Fibroblast of mammary gland (primary cell): ENCODE measurements around the gene ARHGAP29.

Source experiments
- DNase-seq: peaks from one replicate; pipeline ENCODE4 v3.0.0-alpha.2; 2010; ENCODE audit warnings: low read depth
- H3K4me3 ChIP-seq: 2 replicates; pipeline ENCODE4 v1.5.1; 2011; ENCODE audit warnings: low read depth, mild to moderate bottlenecking, low read length, moderate library complexity; ENCODE audit not compliant: control insufficient read depth
- TF ChIP-seq, protein P1 (sequence below): conservative IDR thresholded peaks from 2 replicates; pipeline ENCODE4 v1.5.1; 2011; ENCODE audit warnings: low read depth, low read length, inconsistent platforms; ENCODE audit not compliant: control insufficient read depth, insufficient read depth

Gene ARHGAP29

DNA sequence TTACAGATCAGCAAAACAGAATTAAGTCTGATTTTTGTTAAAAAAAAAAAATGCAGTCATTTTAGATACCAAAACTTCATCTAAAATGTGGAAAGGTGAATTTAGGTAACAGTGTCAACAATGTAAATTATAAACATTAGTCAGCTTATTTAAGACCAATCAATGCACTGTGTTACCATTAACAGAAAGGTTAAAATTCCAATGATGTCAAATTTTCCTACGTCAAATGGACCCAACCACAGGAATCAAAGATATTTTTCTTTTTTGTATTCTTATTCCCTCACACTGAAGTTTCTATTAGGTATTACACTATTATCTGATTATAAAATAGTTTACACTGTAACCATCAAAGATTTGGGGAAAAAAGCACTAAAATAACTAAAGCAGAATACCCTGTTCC is 6.5 kb downstream of the ARHGAP29 start:
- H3K4me3 ChIP-seq: no peak overlapping the region
- TF ChIP-seq, protein P1, sequence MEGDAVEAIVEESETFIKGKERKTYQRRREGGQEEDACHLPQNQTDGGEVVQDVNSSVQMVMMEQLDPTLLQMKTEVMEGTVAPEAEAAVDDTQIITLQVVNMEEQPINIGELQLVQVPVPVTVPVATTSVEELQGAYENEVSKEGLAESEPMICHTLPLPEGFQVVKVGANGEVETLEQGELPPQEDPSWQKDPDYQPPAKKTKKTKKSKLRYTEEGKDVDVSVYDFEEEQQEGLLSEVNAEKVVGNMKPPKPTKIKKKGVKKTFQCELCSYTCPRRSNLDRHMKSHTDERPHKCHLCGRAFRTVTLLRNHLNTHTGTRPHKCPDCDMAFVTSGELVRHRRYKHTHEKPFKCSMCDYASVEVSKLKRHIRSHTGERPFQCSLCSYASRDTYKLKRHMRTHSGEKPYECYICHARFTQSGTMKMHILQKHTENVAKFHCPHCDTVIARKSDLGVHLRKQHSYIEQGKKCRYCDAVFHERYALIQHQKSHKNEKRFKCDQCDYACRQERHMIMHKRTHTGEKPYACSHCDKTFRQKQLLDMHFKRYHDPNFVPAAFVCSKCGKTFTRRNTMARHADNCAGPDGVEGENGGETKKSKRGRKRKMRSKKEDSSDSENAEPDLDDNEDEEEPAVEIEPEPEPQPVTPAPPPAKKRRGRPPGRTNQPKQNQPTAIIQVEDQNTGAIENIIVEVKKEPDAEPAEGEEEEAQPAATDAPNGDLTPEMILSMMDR: no peak
- no peak for DNase-seq

DNA sequence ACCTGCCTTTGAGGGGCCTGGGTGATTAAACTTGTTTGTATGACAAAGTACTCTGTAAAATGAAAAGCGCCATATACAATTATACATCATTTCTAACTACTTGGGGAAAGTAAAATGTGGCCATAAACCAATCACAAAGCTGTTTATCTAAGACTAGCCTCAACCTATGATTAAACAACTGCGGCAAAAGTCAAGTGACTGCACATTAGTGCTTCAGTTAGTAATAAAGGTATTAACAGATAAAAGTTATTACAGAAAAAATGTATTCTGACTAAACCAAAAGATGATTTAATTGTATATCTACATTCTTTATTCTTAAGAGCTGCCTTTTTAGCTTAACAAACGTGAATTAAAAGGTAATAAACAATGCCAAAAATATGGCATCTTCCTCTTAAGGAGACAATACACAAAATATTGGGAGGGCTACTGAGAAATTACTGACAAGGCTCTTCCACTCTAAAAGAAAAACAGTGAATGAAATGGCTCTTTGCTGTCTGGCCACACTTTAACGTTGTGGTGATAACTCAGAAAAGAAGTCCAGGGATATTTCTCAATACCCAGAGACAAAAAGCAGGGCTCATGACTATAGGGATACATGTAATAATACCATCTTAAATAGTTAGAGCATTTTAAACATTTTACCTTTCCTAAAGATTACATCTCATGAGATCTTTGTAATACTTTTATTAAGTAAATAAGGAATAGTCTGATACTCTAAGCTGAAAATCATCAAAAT is 8.6 kb downstream of the ARHGAP29 start:
- no peak overlapping the region for H3K4me3 ChIP-seq
- TF ChIP-seq, protein P1: no peak
- peak; percentile 33 for DNase-seq

DNA sequence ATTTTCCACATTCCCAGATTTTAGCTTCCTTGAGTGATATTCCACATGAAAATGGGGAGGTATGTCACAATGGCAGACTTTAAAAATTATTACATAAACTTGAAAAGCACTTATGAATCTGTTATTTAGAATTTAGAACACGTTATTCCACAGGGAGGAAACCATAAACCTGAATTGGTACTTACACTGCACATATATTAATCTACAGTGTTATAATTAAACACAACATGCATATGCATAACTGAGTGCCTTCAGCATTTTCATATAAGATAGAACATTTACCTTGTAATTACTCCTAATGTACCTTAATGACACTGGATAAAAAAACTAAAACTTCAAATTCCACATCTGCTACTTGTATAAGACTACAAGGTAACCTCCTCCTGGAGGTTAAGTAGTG is 9.8 kb downstream of the ARHGAP29 start:
- TF ChIP-seq, protein P1: no peak
- H3K4me3 ChIP-seq: no peak overlapping the region
- DNase-seq: no peak

DNA sequence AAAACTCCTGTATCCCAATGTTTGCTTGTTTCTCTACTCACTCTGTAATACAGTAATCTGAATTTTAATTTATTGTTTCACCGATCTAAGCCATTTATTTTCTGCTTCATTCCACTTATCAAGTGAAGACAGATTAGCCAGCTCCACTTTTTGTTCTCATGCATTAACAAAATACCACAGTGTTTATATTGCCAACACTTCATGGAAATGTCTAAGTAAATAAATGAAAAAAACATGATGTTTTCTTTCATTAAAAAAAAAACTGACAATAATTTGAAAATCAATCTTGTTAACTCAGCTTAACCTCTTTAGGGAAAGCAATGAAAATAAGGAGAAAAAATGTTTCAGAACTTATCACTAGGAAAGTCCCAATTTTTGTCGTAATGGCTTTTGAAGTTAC is 11.5 kb downstream of the ARHGAP29 start:
- no peak overlapping the region for H3K4me3 ChIP-seq
- DNase-seq: no peak
- TF ChIP-seq, protein P1: no peak

DNA sequence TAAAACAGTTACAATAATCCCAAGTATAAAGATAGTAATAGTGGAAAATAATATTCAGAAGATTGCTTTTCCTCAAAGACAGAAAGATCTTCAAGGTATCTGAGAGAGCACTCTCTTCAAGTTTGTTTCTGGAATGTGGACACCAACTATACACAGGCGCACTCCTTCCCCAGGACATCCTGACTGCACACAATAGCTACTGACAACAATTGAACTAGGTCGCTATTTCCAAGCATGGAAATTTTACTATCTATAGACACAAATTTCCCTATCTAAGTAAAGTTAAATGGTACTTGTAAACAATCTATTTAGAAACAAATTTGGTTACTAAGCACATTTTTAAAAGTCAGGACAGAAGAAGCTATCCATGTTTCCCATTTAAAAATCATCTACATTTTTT is 19.1 kb downstream of the ARHGAP29 start:
- TF ChIP-seq, protein P1: no peak
- no peak for DNase-seq
- no peak overlapping the region for H3K4me3 ChIP-seq

DNA sequence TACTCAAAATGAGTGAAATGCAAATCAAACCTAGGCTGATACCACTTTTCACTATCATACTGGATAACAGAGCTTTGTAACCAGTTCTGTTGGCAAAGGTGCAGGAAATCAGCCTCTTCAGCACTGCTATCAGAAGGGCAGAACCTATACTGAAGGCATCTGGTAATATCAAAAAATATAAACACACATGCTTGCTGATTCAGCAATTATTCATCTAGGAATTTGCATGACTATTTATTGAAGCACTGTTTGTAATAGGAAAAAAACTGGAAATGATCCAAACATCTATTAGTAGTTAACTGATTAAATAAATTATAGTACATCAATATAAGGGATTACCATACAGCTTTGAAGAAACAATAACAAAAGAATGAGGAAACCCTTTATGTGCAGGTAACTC is 21.4 kb downstream of the ARHGAP29 start:
- H3K4me3 ChIP-seq: no peak overlapping the region
- TF ChIP-seq, protein P1: no peak
- peak; percentile 56 for DNase-seq
